ENCODE measurements around the gene BBS9.
"Not testable (repeated sequence)": the region's sequence is repeated elsewhere in the genome, so short reads cannot be mapped to it uniquely, and the experiment has no call there.

BBS9 gene

GRCh38 chr7:33448035-33448434, 318.7 kb downstream of the BBS9 start:
- DNase-seq, result no peak

GRCh38 chr7:33449847-33450246, 320.5 kb downstream of the BBS9 start:
- no peak for DNase-seq

GRCh38 chr7:33452805-33453502, 323.6 kb downstream of the BBS9 start:
- DNase-seq, result no peak

GRCh38 chr7:33457039-33457438, 327.7 kb downstream of the BBS9 start:
- DNase-seq, result no peak

GRCh38 chr7:33458581-33458980, 329.2 kb downstream of the BBS9 start:
- DNase-seq, result no peak

GRCh38 chr7:33459340-33459751, 330.0 kb downstream of the BBS9 start:
- no peak for DNase-seq

GRCh38 chr7:33463131-33463530, 333.8 kb downstream of the BBS9 start:
- no peak for DNase-seq

- DNase-seq, result no peak
Observed at GRCh38 chr7:33466203-33466602, 336.8 kb downstream of the BBS9 start.

GRCh38 chr7:33471636-33472242, 342.4 kb downstream of the BBS9 start:
- DNase-seq, result no peak

GRCh38 chr7:33472348-33473025, 343.1 kb downstream of the BBS9 start:
- no peak for DNase-seq

- no peak for DNase-seq
Observed at GRCh38 chr7:33477719-33478480, 348.5 kb downstream of the BBS9 start.

- not testable (repeated sequence) for DNase-seq
Observed at GRCh38 chr7:33484476-33484875, 355.1 kb downstream of the BBS9 start.

- DNase-seq, result no peak
Observed at GRCh38 chr7:33485747-33486493, 356.6 kb downstream of the BBS9 start.

- DNase-seq, result no peak
Observed at GRCh38 chr7:33486633-33487032, 357.3 kb downstream of the BBS9 start.

- no peak for DNase-seq
Observed at GRCh38 chr7:33487998-33488682, 358.8 kb downstream of the BBS9 start.

GRCh38 chr7:33494474-33494873, 365.1 kb downstream of the BBS9 start:
- no peak for DNase-seq

- no peak for DNase-seq
Observed at GRCh38 chr7:33495207-33495606, 365.8 kb downstream of the BBS9 start.

- DNase-seq, result no peak
Observed at GRCh38 chr7:33497051-33497450, 367.7 kb downstream of the BBS9 start.

GRCh38 chr7:33500703-33501701, 371.6 kb downstream of the BBS9 start:
- no peak for DNase-seq

- DNase-seq, result no peak
Observed at GRCh38 chr7:33503014-33503413, 373.6 kb downstream of the BBS9 start.

GRCh38 chr7:33503736-33504135, 374.4 kb downstream of the BBS9 start:
- no peak for DNase-seq
